Amniotic epithelial cell (primary cell): ENCODE results near the gene DIMT1.

ENCODE experiments used
- DNase-seq: peaks from one replicate; pipeline ENCODE4 v3.0.0-alpha.2; 2010; ENCODE audit warnings: low read depth

DIMT1 gene

DNA sequence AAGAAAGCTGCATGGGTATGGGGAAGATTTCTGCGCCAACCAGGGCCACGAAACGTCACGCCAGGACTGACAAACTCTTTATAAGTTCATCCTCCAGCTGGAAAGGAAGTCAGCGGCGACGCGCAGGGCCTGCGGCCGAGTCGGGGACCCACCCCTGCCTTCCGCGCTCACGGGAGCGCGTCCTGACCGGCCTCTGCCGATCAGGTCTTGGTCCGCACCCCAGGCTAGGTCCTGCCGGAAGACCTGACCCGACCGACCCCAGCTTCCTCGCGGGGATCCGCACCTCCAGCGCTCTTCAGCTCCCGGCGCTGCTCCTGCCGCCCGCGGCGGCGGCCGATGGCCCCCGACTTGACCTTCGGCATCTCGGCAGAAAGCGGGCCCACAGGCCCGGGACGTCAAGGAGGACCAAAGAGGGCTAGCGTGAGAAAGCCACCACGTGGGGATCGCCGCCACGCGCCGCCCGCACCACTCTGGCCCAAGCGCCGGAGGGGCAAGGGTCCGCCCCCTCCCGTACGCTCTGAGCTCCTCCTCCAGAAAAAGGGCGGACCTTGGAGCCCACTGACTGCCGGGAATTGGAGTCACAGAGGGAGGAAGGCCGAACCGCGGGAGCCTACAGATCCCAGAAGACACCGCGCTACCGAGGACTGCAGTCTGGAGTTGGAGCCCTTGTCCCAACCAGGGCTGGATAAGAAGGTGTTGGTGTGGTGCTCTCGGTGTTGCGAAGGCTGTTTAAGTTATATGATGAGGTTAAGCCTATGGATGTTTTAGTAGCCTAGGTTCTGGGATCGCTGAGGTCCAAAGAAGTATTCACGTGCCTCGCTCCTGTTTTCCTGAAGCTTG lies at the start of gene DIMT1:
Gene DIMT1, minus strand, starts transcription at position 495 of the 840 bp plus-strand sequence. Its CDS starts 133 bp downstream, at position 362.
- DNase-seq = peak; percentile 97

- DNase-seq = peak; percentile 34
These were observed 46.6 kb upstream of the DIMT1 start for GRCh38 chr5:62450259-62450658.

DNA sequence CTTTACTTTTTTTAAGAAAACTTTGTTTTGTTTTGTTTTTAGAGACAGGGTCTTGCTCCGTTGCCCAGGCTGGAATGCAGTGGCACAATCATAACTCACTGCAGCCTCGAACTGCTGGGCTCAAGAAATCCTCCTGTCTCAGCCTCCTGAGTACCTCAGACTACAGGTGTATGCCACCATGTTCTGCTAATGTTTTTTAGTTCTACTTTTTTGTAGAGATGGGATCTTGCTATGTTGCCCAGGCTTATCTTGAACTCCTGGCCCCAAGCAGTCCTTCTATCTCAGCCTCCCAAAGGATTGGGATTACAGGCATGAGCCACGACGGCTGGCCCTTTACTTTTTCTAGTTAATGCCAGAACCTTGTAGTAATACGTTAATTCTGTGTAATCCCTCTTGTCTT lies 44.8 kb upstream of the DIMT1 start:
- no peak for DNase-seq

DNA sequence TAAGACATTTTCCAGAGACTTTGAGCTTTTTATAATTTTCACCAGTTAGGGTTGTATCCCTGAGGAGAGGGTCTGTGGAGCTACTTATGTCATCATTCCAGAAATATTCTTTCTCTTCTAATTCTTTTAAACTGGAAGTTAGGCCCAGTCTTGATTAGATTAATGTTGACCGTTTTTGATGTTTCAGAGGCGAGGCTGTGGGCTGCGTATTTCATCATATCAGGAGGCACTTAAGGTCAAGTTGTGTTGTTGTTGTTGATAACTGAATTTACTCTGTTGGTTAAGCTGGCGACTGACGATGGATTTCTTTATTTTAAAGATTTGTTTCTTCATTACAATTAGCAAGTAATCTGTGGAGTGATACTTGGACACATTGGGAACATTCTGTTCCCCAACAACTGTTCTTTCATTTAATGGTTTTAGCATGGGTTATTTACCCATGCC lies 28.9 kb upstream of the DIMT1 start:
- DNase-seq = peak; percentile 53

- peak; percentile 8 for DNase-seq
These were observed 28.3 kb upstream of the DIMT1 start for GRCh38 chr5:62431735-62432620.

GRCh38 chr5:62424763-62425162 lies 21.1 kb upstream of the DIMT1 start:
- no peak for DNase-seq

DNA sequence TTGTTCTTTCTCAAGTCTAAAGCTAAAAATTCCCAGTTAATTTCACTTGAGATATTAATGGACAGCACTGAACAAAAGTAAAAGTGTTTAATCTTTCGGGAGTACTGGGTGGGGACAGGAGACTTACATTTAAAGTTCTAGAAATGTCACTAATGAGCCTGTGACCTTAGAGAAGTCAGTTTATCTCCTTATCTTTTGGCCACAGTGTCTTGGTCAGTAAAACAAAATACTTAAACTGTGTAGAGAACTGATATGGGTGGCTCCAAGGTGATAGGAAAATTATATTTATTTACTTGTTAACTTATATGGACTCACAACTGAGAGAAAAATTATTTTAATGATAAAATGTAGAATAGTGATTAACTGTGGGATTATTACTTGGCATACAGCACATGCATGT lies 17.7 kb upstream of the DIMT1 start:
- DNase-seq = no peak

GRCh38 chr5:62419609-62420008 lies 15.9 kb upstream of the DIMT1 start:
- DNase-seq = no peak

- no peak for DNase-seq
These were observed 14.9 kb upstream of the DIMT1 start for GRCh38 chr5:62418462-62419076.

DNA sequence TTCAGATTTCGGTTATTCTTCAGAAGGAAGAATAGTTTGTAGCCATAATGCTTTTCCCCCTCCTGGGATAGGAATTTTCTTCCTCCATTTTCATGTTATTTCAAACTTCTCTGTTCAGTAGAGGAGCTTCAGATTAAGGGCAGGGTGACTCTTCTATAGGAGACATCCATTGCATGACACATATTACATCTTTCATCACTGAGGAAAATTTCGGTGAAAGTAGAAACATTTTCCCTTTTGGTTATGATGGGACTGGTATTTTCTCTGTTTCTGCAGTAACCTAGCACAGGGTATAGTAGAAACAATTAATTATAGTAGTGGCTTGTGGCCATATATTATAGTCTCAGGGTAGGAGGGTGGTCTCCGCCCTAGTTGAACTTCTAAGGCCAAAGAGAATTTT lies 10.0 kb upstream of the DIMT1 start:
- DNase-seq = no peak

- peak; percentile 98 for DNase-seq
These were observed 9.0 kb upstream of the DIMT1 start, which contains the start of gene IPO11 for GRCh38 chr5:62412549-62413329. TSS of gene IPO11 (plus strand) at chr5:62412763. CDS start at chr5:62437280, 24,517 bp downstream.

DNA sequence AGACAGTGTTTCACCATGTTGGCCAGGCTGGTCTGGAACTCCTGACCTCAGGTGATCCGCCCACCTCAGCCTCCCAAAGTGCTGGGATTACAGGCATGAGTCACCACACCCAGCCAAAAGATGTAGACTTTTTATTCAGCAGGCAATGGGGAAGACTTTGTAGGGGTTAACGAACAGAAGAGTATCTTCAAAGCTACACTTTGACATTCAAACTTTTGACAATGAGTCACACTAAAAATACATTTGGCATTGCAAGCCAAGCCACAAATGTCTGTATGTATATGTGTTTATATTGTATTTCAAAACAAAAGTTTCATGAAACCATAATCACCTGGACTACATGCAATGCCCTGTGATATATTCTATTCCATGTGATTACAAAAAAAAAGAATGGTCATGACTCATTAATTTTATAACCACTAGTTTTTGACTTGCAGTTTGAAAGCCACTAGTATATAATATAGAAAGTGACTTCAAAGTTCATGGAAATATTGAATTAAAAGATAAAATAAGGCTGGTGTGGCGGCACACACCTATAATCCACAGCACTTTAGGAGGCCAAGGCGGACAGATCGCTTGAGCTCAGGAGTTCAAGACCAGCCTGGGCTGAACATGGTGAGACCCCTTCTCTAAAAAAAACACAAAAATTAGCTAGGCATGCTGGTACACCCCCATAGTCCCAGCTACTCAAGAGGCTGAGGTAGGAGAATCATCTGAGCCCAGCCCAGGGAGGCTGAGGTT lies 8.3 kb downstream of the DIMT1 start:
- peak; percentile 21 for DNase-seq

- DNase-seq = peak; percentile 48
These were observed 16.9 kb downstream of the DIMT1 start for GRCh38 chr5:62386824-62387223.

- no peak for DNase-seq
These were observed 17.8 kb downstream of the DIMT1 start for GRCh38 chr5:62385816-62386400.

- DNase-seq = no peak
These were observed 18.6 kb downstream of the DIMT1 start for GRCh38 chr5:62385131-62385530.

DNA sequence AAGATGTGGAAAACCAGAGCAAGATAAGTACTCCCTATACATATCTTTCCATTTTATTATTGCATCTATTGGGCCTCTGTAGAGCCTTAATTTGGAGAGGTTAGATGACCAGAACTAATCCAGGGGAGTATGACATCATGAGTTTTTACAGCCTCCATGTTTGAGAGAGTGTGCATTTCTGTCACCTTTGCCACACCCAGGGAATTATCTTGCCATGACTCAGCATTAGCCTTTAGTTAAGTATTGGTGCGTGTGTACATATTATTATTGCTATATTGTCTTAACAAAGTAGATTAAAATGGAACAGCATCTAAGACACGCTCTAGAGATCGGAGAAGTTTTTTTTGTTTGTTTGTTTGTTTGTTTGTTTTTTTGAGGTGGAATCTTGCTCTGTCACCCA lies 27.6 kb downstream of the DIMT1 start:
- DNase-seq = no peak

GRCh38 chr5:62375627-62376026 lies 28.1 kb downstream of the DIMT1 start:
- no peak for DNase-seq

- DNase-seq = no peak
These were observed 29.6 kb downstream of the DIMT1 start for GRCh38 chr5:62374090-62374489.

- DNase-seq = no peak
These were observed 30.3 kb downstream of the DIMT1 start for GRCh38 chr5:62373382-62373781.

DNA sequence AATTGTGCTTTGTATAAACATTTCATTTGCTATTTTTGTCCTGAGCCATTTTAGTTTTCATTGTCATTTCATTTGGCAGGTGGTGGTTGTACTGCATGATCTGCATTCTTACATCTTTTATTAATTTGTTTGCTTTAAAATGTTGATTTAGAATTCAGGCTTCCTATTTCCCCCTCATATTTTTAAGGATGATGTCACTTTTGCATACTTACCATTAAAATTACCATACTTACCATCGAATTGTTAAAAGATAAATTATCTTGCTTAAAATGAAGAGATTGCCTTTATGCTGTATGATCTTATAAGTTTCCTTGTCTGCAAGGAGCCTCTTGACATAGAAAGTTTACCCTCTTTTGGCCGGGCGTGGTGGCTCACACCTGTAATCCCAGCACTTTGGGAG lies 31.1 kb downstream of the DIMT1 start:
- DNase-seq = no peak
